HT-29 (cell line): ENCODE measurements around the gene KNDC1. TPM values are rescaled to one million over a fixed set of nuclear protein-coding genes. Genes with fewer than 3 reads are reported as not detected.
"Not testable (repeated sequence)": the region's sequence is repeated elsewhere in the genome, so short reads cannot be mapped to it uniquely, and the experiment has no call there.

ENCODE experiments used
- DNase-seq: peaks from one replicate; pipeline ENCODE4 v3.0.0-alpha.2; 2015; ENCODE audit warnings: low spot score
- total RNA-seq: library from RNA; depleted of rRNA; stranded (reverse); fragments of >200 nt; shearing (Covaris generic); gene quantifications from 2 replicates; pipeline ENCODE4 v1.2.3, GENCODE V29; 2014; rRNA removed

Gene KNDC1
- total RNA-seq = 0.08 TPM in 1 of 2 replicates, not detected in the other

DNA sequence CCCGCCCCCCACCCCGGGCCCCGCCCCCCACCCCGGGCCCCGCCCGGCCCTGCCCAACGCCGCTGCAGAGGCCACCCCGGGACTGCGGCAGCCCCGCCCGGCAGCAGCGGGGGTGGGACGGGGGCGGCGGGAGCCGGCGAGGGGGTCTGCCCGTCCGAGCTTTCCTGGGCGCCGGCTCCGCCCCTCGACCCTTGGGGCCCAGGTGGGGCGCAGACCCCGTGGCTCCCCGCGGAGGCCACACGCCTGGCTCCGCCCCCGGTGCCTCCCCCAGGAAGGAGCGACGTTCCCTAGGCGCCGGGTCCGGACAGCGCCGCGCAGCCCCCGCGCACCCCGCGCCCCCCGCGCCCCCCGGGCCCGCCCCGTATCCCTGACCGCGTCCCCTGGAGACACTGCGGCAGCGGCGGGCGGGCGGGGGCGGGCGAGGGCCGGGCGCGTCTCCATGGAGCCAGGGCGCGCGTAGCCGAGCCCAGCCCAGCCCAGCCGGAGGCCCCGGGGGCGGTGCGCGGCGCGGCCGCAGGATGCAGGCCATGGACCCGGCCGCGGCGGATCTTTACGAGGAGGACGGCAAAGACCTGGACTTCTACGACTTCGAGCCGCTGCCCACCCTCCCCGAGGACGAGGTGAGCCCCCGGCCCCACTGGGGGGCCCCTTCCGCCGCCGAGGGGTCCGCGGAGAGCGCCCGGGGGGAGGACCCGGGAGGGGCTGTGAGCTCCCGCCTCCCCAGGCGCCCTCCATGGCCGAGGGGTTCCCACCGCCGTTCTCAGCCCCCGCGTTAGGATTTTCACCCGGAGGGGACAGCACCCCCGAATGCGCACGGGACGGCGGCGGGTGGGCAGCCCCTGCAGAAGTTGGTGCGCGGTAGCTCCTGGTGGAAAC is at the start of gene KNDC1:
Gene KNDC1 (plus strand): TSS at position 270 of the 876 bp plus-strand sequence. CDS start 249 bp downstream, at position 519.
- DNase-seq = peak; percentile 25

- DNase-seq = no peak
These were observed 49.3 kb upstream of the KNDC1 start for GRCh38 chr10:133110609-133111275.

DNA sequence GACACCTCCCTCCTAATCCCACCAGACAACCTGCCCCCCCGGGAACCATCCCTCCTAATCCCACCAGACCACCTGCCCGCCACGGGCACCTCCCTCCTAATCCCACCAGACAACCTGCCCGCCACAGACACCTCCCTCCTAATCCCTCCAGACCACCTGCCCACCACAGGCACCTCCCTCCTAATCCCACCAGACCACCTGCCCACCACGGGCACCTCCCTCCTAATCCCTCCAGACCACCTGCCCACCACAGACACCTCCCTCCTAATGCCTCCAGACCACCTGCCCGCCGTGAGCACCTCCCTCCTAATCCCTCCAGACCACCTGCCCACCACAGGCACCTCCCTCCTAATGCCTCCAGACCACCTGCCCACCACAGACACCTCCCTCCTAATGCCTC is 48.4 kb upstream of the KNDC1 start:
- DNase-seq = not testable (repeated sequence)

GRCh38 chr10:133113146-133113830 is 46.7 kb upstream of the KNDC1 start:
- DNase-seq = no peak

- no peak for DNase-seq
These were observed 46.2 kb upstream of the KNDC1 start for GRCh38 chr10:133113847-133114246.

DNA sequence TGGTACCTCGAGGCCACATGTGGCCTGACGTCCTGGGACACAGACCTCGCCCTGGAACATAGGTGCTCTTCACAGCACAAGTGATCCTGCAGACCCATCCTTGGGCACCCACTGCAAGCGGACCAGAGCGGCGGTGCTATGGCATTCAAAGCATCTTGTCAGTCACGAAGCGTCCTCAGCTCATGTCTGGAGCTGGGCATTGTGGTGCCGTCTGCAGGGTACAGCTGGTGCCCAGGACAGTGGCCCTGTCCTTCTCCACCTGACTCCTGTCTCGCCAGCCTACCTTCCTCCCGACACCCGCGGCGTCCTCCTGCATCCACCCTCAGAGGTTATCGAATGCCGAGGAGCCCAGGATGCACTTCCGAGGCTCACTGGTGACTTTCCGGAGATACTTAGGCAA is 45.8 kb upstream of the KNDC1 start:
- no peak for DNase-seq

- no peak for DNase-seq
These were observed 45.1 kb upstream of the KNDC1 start for GRCh38 chr10:133114726-133115452.

- no peak for DNase-seq
These were observed 44.6 kb upstream of the KNDC1 start for GRCh38 chr10:133115453-133115842.

- DNase-seq = no peak
These were observed 44.0 kb upstream of the KNDC1 start for GRCh38 chr10:133115976-133116375.

GRCh38 chr10:133116455-133116854 is 43.6 kb upstream of the KNDC1 start:
- no peak for DNase-seq

- DNase-seq = no peak
These were observed 42.9 kb upstream of the KNDC1 start for GRCh38 chr10:133117036-133117687.

GRCh38 chr10:133117688-133118071 is 42.3 kb upstream of the KNDC1 start:
- no peak for DNase-seq

DNA sequence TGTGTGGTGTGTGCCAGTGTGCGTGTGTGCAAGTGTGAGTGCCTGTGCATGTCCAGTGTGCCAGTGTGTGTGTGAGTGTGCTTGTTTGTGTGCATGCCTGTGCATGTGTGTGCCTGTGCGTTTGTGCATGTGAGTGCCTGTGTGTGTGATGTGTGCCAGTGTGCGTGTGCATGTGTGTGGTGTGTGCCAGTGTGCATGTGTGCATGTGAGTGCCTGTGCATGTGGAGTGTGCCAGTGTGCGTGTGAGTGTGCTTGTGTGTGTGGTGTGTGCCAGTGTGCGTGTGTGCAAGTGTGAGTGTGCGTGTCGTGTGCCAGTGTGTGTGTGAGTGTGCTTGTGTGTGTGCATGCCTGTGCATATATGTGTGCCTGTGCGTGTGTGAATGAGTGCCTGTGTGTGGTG is 38.5 kb upstream of the KNDC1 start:
- no peak for DNase-seq

DNA sequence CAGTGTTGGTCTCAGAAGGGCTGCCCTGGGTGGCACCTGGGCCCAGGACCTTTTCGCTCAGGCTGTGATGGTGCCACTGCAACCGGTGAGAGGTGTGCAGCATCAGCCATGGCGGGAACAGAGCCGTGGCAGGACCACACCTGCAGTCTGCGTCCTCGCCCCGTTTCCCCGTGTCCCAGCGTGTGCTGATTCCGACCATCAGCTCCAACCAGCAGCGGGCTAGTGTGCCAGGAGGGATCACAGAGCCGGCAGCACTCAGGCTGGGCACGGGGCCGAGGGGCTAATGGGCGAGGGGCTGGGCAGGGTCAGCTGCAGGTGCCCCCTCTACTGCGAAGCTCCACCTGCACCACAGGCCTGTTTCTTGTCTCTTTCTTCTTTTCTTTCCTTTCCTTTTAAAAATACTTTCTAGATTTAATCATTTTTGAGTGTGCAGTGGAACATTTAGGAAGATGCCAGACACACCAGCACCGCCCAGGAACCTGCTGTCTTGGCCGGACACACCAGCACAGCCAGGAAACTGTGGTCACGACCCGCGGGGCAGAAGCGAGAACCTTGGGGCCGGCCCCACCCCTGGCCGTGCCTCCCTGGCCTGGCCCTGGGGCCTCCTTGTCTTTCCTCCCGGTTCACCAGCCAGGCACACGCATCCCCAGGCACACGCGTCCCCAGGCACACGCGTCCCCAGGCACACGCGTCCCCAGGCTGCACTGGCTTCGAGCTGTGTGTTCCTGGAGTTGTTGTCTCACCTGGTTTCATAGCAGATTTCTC is 37.7 kb upstream of the KNDC1 start:
- no peak for DNase-seq

DNA sequence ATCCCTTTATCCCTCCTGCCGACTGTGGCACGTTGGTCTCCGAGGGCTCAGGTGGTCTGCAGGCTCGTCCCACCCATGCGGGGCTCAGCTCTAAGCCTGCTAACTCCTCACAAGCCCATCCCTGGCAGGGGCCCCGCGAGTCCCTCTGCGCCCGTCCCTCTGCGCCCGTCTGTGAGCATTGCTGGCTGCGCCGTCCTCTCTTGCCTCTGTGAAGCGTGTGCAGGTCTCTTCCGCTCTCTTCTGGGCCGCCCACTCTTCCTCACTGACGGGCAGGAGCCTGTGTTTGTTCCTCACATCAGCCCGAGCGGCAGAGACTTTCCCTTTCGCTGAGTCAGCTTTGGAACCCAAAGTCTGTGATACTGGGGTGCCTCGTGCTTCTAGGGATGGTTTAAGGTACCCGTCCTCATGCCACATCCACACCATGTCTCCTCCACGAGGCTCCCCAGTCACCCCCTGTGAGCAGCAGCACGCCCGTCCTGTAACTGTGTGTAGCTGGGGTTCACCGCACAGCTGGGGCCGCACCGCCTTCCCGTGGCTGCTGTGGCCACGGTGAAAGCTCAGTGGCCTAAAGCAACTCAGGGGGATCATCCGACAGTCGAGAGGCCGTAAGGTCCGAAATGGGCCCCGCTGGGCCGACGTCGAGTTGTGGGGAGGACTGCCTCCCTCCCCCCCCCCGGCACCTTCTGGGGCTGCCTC is 36.8 kb upstream of the KNDC1 start:
- no peak for DNase-seq

DNA sequence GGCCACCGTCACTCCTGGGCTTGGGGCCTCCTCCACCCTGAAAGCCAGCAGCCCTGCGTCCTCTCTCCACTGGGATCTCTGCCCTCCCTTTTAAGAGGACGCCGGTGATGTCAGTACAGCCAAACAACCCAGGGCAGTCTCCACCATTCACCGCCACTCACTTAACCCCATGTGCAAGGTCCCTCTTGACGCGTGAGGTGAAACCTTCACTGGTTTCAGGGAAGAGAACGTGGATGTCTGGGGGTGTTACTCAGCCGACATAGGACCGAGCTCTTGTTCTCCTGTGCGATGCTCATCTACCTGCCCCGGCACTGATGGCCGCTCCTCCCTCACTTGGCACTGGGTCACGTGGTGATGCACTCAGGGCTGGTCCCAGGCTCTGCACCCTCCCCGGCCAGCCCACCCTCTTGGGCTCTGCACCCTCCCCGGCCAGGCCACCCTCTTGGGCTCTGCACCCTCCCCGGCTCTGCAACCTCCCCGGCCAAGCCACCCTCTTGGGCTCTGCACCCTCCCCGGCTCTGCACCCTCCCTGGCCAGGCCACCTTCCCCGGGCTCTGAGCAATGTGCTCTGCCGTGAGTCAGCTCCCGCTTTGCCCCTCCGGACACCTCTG is 36.2 kb upstream of the KNDC1 start:
- no peak for DNase-seq

GRCh38 chr10:133124357-133125211 is 35.4 kb upstream of the KNDC1 start:
- no peak for DNase-seq

GRCh38 chr10:133125901-133126300 is 34.1 kb upstream of the KNDC1 start:
- no peak for DNase-seq
